Duodenal mucosa (tissue), 2 donors: ENCODE data around the gene MET.

Source experiments
- H3K27ac ChIP-seq: one replicate; pipeline ENCODE4 v1.7.0; 2013; ENCODE audit warnings: low read depth, low read length
- H3K27me3 ChIP-seq, 2 donors: one replicate each; pipeline ENCODE4 v1.7.0; 2013; ENCODE audit warnings: low read length in 2 of 2, control low read depth in 1 of 2; ENCODE audit not compliant: insufficient read depth in 2 of 2, control insufficient read depth in 1 of 2
- H3K36me3 ChIP-seq, 2 donors: one replicate each; pipeline ENCODE4 v1.7.0; 2013; ENCODE audit warnings: low read length in 2 of 2, control low read depth in 1 of 2; ENCODE audit not compliant: insufficient read depth in 2 of 2, control insufficient read depth in 1 of 2
- H3K4me1 ChIP-seq, 2 donors: one replicate each; pipeline ENCODE4 v1.7.0; 2013; ENCODE audit warnings: low read length in 2 of 2, control low read depth in 1 of 2; ENCODE audit not compliant: insufficient read depth in 2 of 2, control insufficient read depth in 1 of 2
- H3K4me3 ChIP-seq, 2 donors: one replicate each; pipeline ENCODE4 v1.7.0; 2013; ENCODE audit warnings: low read length in 2 of 2, low read depth in 1 of 2
- H3K9ac ChIP-seq, 2 donors: one replicate each; pipeline ENCODE4 v1.7.0; 2013; ENCODE audit warnings: low read length in 2 of 2, low read depth in 1 of 2
- H3K9me3 ChIP-seq, 2 donors: one replicate each; pipeline ENCODE4 v1.7.0; 2013; ENCODE audit warnings: low read length in 2 of 2, control low read depth in 1 of 2; ENCODE audit not compliant: control insufficient read depth in 1 of 2

The MET gene

GRCh38 chr7:116671681-116672595, at the start of gene MET:
TSS of gene MET (plus strand) at chr7:116672196. CDS start at chr7:116699085, 26,889 bp downstream.
- H3K27me3 ChIP-seq = peaks cover 0 to 3% of the 10 kb centered on the region in 2 donors
- H3K4me3 ChIP-seq = peak within 1 kb of the TSS; percentile 81 to 83
- H3K9ac ChIP-seq = peak within 1 kb of the TSS; percentile 67 to 68
- H3K36me3 ChIP-seq = no peaks in the 10 kb centered on the region
- H3K27ac ChIP-seq = peak within 1 kb of the TSS; percentile 84
- H3K9me3 ChIP-seq = no peaks in the 10 kb centered on the region
- peaks cover 0 to 11% of the 10 kb centered on the region in 2 donors for H3K4me1 ChIP-seq

- H3K4me3 ChIP-seq = no peak overlapping the region
- no peak overlapping the region for H3K9ac ChIP-seq
- peaks cover 0 to 6% of the 10 kb centered on the region in 2 donors for H3K27me3 ChIP-seq
- H3K36me3 ChIP-seq = no peaks in the 10 kb centered on the region
- H3K27ac ChIP-seq = no peak overlapping the region
- no peaks in the 10 kb centered on the region for H3K9me3 ChIP-seq
- H3K4me1 ChIP-seq = peaks cover 4 to 10% of the 10 kb centered on the region in 2 donors
Observed at GRCh38 chr7:116626886-116627285, 45.1 kb upstream of the MET start.

DNA sequence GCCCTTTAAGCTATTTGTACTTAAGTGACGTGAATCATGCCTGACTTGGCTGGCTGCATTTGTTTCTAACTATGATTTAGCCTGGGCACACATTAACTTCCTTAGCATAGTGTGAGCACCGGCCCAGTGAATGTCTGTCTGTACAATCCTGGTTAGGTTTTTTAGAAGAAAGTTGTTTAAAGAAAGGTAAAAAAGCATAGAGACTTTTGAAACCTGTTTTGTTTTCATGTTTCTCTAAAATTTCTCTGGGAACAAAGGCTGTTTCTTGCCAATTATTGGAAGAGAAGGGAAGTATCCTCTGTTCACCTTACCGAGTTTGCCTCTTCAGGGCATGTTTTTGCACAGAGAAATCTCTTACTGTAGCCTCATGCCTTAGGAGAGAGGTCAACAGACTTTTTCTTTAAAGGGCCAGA, 42.9 kb upstream of the MET start:
- H3K9me3 ChIP-seq = no peaks in the 10 kb centered on the region
- no peak overlapping the region for H3K4me3 ChIP-seq
- no peak overlapping the region for H3K27ac ChIP-seq
- H3K36me3 ChIP-seq = no peaks in the 10 kb centered on the region
- H3K4me1 ChIP-seq = peaks cover 4 to 10% of the 10 kb centered on the region in 2 donors
- peaks cover 0 to 6% of the 10 kb centered on the region in 2 donors for H3K27me3 ChIP-seq
- H3K9ac ChIP-seq = no peak overlapping the region

GRCh38 chr7:116630357-116630756, 41.6 kb upstream of the MET start:
- H3K36me3 ChIP-seq = no peaks in the 10 kb centered on the region
- H3K27me3 ChIP-seq = peaks cover 0 to 6% of the 10 kb centered on the region in 2 donors
- H3K27ac ChIP-seq = peak overlapping the region; percentile 53
- peaks cover 4 to 10% of the 10 kb centered on the region in 2 donors for H3K4me1 ChIP-seq
- peak overlapping the region; percentile 44 to 50 for H3K4me3 ChIP-seq
- H3K9me3 ChIP-seq = no peaks in the 10 kb centered on the region
- peak overlapping the region in 1 of 2 donors; percentile 37 for H3K9ac ChIP-seq

DNA sequence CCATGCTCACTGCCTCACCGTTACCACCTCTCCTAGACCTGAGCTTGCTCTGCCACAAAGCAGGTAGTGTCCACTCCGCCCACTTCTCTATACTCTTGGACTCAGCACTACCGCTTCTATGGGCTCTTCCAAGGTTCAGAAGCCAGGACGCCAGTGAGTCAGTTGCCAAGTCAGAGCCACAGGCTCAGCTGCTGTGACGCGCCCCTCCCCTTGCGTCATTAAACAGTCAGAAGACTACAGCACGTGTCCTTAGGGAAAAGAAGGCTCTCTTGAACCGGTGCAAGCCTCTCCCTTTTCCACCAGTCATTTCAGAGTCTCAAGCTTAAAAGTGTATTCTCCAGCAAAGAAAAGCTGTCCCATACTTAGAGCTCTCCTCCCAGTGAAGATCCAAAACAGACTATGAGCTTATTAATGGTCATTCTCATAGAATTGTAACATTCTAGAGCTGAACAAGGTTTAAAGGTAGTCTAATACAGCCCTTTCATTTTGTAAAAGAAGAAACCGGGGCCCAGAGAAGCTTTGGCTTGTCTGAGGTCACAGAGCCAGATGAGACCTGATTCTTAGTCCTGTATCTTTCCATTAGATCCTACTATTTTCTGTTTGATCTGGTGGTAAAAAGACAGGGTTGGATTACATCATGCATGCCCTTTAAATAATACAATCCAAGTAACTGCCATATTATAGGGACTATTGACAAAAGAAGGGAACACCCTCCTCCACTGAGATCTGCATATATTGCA, 40.9 kb upstream of the MET start:
- peak overlapping the region; percentile 53 for H3K27ac ChIP-seq

GRCh38 chr7:116631676-116632075, 40.3 kb upstream of the MET start:
- Histone ChIP-seq H3K4me3 (no peak overlapping the region), H3K36me3 (no peaks in the 10 kb centered on the region), H3K9me3 (no peaks in the 10 kb centered on the region), H3K9ac (no peak overlapping the region), H3K4me1 (peaks cover 4 to 10% of the 10 kb centered on the region in 2 donors), H3K27me3 (no peaks in the 10 kb centered on the region), H3K27ac (peak overlapping the region; percentile 42)

More for the DNA sequence above, 40.9 kb upstream of the MET start:
- no peaks in the 10 kb centered on the region for H3K9me3 ChIP-seq
- peaks cover 0 to 4% of the 10 kb centered on the region in 2 donors for H3K27me3 ChIP-seq
- H3K9ac ChIP-seq = peak overlapping the region in 1 of 2 donors; percentile 37
- H3K4me3 ChIP-seq = peak overlapping the region; percentile 44 to 50
- H3K4me1 ChIP-seq = peaks cover 4 to 10% of the 10 kb centered on the region in 2 donors
- no peaks in the 10 kb centered on the region for H3K36me3 ChIP-seq

GRCh38 chr7:116632384-116632783, 39.6 kb upstream of the MET start:
- H3K4me3 ChIP-seq = no peak overlapping the region
- H3K9me3 ChIP-seq = no peaks in the 10 kb centered on the region
- H3K4me1 ChIP-seq = peaks cover 4 to 10% of the 10 kb centered on the region in 2 donors
- H3K36me3 ChIP-seq = no peaks in the 10 kb centered on the region
- H3K9ac ChIP-seq = no peak overlapping the region
- H3K27me3 ChIP-seq = no peaks in the 10 kb centered on the region
- no peak overlapping the region for H3K27ac ChIP-seq

- Histone ChIP-seq H3K4me3 (no peak overlapping the region), H3K4me1 (peaks cover 4 to 10% of the 10 kb centered on the region in 2 donors), H3K36me3 (no peaks in the 10 kb centered on the region), H3K9ac (no peak overlapping the region), H3K27me3 (no peaks in the 10 kb centered on the region), H3K27ac (no peak overlapping the region), H3K9me3 (no peaks in the 10 kb centered on the region)
Observed at GRCh38 chr7:116633131-116633988, 38.6 kb upstream of the MET start.

DNA sequence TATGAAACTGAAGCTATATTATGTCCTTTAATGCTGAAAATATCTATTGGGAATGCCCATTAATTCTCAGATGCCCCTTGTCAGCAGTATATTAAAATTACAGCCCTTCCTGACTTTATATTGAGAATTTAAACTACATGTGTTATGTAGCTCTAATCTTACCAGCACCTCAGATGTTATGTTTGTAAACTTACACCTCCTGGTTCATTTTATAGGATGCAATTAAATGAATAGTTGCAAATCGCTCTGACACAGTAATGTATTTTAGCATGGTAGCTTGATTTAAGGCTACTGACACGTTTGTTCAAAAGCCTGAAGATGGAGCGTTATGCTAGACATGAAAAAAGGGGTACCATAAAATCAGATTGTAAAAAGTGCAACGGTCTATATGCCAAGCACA, 35.0 kb upstream of the MET start:
- Histone ChIP-seq H3K36me3 (no peaks in the 10 kb centered on the region), H3K27me3 (no peaks in the 10 kb centered on the region), H3K27ac (no peak overlapping the region), H3K4me3 (no peak overlapping the region), H3K9me3 (no peaks in the 10 kb centered on the region), H3K9ac (no peak overlapping the region), H3K4me1 (no peaks in the 10 kb centered on the region)
